Caco-2 (cell line): Measurements from ENCODE around the gene LMO2. TPM values are rescaled to one million over a fixed set of nuclear protein-coding genes. Genes with fewer than 3 reads are reported as not detected.

Source experiments
- BruUV-seq: library from RNA; stranded (reverse); fragments of 400-500 nt; replicated peaks from 2 replicates; lab custom pipeline; 2021; lab: Mats Ljungman, UMichigan
- CTCF ChIA-PET: fragments of 300-600 bp; sonication (Branson Sonifier 250); formaldehyde crosslinking; loops from one replicate; lab custom pipeline; 2022; ENCODE audit warnings: antibody characterized with exemption; lab: Charles Lee
- POLR2A ChIA-PET: fragments of 300-600 bp; sonication (Branson Sonifier 250); formaldehyde crosslinking; loops from one replicate; lab custom pipeline; 2022; ENCODE audit warnings: antibody characterized with exemption; lab: Charles Lee
- DNase-seq, 2 experiments: peaks; one replicate each; pipeline versions ENCODE4 v3.0.0 to v3.0.0-alpha.2; 2020 to 2022
- H3K27me3 ChIP-seq: replicated peaks from 2 replicates; pipeline ENCODE4 v1.6.0; 2011; ENCODE audit warnings: low read length; ENCODE audit not compliant: control insufficient read depth, insufficient read depth
- H3K36me3 ChIP-seq: 2 replicates; pipeline ENCODE4 v1.5.1; 2011; ENCODE audit warnings: low read length; ENCODE audit not compliant: control insufficient read depth, insufficient read depth
- H3K4me1 ChIP-seq: fragments of 250-450 bp; sonication (Bioruptor Pico); 2 replicates; pipeline ENCODE4 v1.5.1; 2020; ENCODE audit warnings: mild to moderate bottlenecking
- H3K4me3 ChIP-seq: 2 replicates; pipeline ENCODE4 v1.5.1; 2011; ENCODE audit warnings: low read depth, mild to moderate bottlenecking, control low read depth, low read length
- H3K9me3 ChIP-seq: fragments of 250-450 bp; sonication (Bioruptor Pico); 2 replicates; pipeline ENCODE4 v1.5.1; 2020; ENCODE audit warnings: mild to moderate bottlenecking, moderate library complexity
- H3K27ac Mint-ChIP-seq: one replicate; pipeline ENCODE4 v1.8.0; 2022; ENCODE audit warnings: mixed read lengths; ENCODE audit not compliant: unreplicated experiment
- H3K27me3 Mint-ChIP-seq: one replicate; pipeline ENCODE4 v1.8.0; 2022; ENCODE audit warnings: mixed read lengths; ENCODE audit not compliant: insufficient read depth, unreplicated experiment
- H3K36me3 Mint-ChIP-seq: one replicate; pipeline ENCODE4 v1.8.0; 2022; ENCODE audit warnings: mild to moderate bottlenecking, mixed read lengths; ENCODE audit not compliant: insufficient read depth, unreplicated experiment
- H3K4me1 Mint-ChIP-seq: one replicate; pipeline ENCODE4 v1.8.0; 2022; ENCODE audit warnings: low read depth, mixed read lengths; ENCODE audit not compliant: unreplicated experiment
- H3K4me3 Mint-ChIP-seq: one replicate; pipeline ENCODE4 v1.8.0; 2022; ENCODE audit warnings: mild to moderate bottlenecking, moderate library complexity, mixed read lengths; ENCODE audit not compliant: unreplicated experiment
- H3K9me3 Mint-ChIP-seq: one replicate; pipeline ENCODE4 v1.8.0; 2022; ENCODE audit warnings: mixed read lengths; ENCODE audit not compliant: unreplicated experiment
- intact Hi-C: fragments of 100-400 bp; cut with micrococcal nuclease; formaldehyde crosslinking; loops from one replicate; pipeline ENCODE4 v1.10.0; 2022; ENCODE audit not compliant: unreplicated experiment
- total RNA-seq: library from RNA; stranded (reverse); gene quantifications from 2 replicates; pipeline ENCODE4 v1.2.3, GENCODE V29; 2022
- TF ChIP-seq, protein P1 (sequence below), 2 experiments: fragments of 200-600 bp in 1 of 2; IDR thresholded peaks; 1 replicate in 1 of 2; 2 replicates in 1 of 2; pipeline versions ENCODE4 v1.5.1 to v1.8.0; 2011 to 2022; ENCODE audit warnings: antibody characterized with exemption in 1 of 2, control low read depth in 1 of 2, inconsistent platforms in 1 of 2, low read depth in 1 of 2, low read length in 1 of 2, mild to moderate bottlenecking in 1 of 2, moderate library complexity in 1 of 2; ENCODE audit not compliant: insufficient read depth in 1 of 2, severe bottlenecking in 1 of 2, unreplicated experiment in 1 of 2

LMO2 gene
- total RNA-seq, 1 experiment from 2014 or later = 0.29 TPM

DNA sequence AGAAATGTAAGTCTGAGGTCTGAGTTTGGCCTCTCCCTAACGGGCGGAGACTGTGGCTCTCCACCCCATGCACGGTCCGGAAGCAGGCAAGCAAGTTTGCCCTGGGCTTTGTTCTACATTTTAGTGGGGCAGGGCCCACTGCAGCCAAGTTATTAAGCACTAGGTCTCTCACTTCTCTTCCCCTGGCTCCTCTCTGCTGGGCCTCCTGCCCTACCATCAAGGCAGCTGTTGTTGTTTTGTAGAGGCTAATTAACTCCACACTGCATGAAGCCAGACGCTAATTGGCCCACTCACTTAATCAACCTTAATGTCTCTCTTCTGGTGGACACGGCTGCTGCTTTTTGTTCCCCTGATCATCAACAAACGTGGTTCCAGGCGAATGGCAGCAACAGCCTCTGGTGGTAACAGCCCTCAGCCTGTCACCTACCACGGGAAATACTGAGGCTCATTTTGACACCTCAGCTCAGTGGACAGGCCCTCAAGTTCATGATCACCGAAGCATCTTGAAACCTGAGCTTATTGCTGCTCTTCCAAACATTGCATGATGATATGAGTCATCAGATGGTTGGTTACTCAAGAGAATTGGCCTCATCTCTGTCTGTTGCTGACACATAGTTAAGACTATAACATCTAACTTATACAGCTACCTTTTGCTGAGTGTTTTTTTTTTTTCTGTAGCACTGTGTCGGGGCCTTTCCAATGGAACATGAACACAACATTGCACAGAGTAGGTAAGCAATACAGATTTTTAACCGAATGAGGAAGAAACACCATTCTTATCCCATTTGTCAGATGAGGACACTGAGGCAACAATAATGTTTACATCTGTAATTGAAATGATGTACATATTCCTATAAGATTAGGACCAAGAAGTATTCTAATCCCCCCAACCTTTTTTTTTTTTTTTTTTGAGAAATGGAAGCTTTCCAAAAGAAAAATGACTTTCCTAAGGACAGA is 20.8 kb upstream of the LMO2 start:
- ChIA-PET CTCF (no interaction called here), POLR2A (no interaction called here)
- intact Hi-C loops = no loop called here
- Mint-ChIP-seq H3K4me3 (no peak overlapping the region), H3K27me3 (peaks cover 14% of the 10 kb centered on the region), H3K9me3 (peaks cover 9% of the 10 kb centered on the region), H3K4me1 (no peaks in the 10 kb centered on the region), H3K36me3 (no peaks in the 10 kb centered on the region), H3K27ac (no peak overlapping the region)
- TF ChIP-seq, protein P1, sequence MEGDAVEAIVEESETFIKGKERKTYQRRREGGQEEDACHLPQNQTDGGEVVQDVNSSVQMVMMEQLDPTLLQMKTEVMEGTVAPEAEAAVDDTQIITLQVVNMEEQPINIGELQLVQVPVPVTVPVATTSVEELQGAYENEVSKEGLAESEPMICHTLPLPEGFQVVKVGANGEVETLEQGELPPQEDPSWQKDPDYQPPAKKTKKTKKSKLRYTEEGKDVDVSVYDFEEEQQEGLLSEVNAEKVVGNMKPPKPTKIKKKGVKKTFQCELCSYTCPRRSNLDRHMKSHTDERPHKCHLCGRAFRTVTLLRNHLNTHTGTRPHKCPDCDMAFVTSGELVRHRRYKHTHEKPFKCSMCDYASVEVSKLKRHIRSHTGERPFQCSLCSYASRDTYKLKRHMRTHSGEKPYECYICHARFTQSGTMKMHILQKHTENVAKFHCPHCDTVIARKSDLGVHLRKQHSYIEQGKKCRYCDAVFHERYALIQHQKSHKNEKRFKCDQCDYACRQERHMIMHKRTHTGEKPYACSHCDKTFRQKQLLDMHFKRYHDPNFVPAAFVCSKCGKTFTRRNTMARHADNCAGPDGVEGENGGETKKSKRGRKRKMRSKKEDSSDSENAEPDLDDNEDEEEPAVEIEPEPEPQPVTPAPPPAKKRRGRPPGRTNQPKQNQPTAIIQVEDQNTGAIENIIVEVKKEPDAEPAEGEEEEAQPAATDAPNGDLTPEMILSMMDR (IDR thresholded peaks at IDR 0.05; ENCODE audit: insufficient read depth in 1 of 2, low read depth in 1 of 2, low read length in 1 of 2, severe bottlenecking in 1 of 2, unreplicated experiment in 1 of 2) = no peak
- H3K27me3 ChIP-seq = no peaks in the 10 kb centered on the region
- DNase-seq = no peak
- H3K4me1 ChIP-seq = no peaks in the 10 kb centered on the region
- no peaks in the 10 kb centered on the region for H3K36me3 ChIP-seq
- H3K4me3 ChIP-seq = no peak overlapping the region
- BruUV-seq = no TSS peak
- no peaks in the 10 kb centered on the region for H3K9me3 ChIP-seq

GRCh38 chr11:33910958-33911339 is 19.1 kb upstream of the LMO2 start:
- no TSS peak for BruUV-seq
- Histone ChIP-seq H3K4me1 (no peaks in the 10 kb centered on the region), H3K4me3 (no peak overlapping the region), H3K27me3 (no peaks in the 10 kb centered on the region), H3K36me3 (no peaks in the 10 kb centered on the region), H3K9me3 (no peaks in the 10 kb centered on the region)
- intact Hi-C loops = no loop called here
- DNase-seq = no peak
- Mint-ChIP-seq H3K4me1 (no peaks in the 10 kb centered on the region), H3K9me3 (peaks cover 9% of the 10 kb centered on the region), H3K4me3 (no peak overlapping the region), H3K36me3 (no peaks in the 10 kb centered on the region), H3K27ac (no peak overlapping the region), H3K27me3 (peaks cover 7% of the 10 kb centered on the region)
- ChIA-PET POLR2A (no interaction called here), CTCF (no interaction called here)
- TF ChIP-seq, protein P1 (IDR thresholded peaks at IDR 0.05; ENCODE audit: insufficient read depth in 1 of 2, low read depth in 1 of 2, low read length in 1 of 2, severe bottlenecking in 1 of 2, unreplicated experiment in 1 of 2) = no peak

GRCh38 chr11:33910296-33910957 is 18.6 kb upstream of the LMO2 start:
- DNase-seq = no peak
- no peaks in the 10 kb centered on the region for H3K36me3 Mint-ChIP-seq
- no peak overlapping the region for H3K4me3 Mint-ChIP-seq
- H3K36me3 ChIP-seq = no peaks in the 10 kb centered on the region
- no TSS peak for BruUV-seq
- no peaks in the 10 kb centered on the region for H3K4me1 Mint-ChIP-seq
- H3K27me3 ChIP-seq = no peaks in the 10 kb centered on the region
- ChIA-PET POLR2A (no interaction called here), CTCF (no interaction called here)
- TF ChIP-seq, protein P1 (IDR thresholded peaks at IDR 0.05; ENCODE audit: insufficient read depth in 1 of 2, low read depth in 1 of 2, low read length in 1 of 2, severe bottlenecking in 1 of 2, unreplicated experiment in 1 of 2) = no peak
- H3K9me3 ChIP-seq = no peaks in the 10 kb centered on the region
- H3K27me3 Mint-ChIP-seq = peaks cover 3% of the 10 kb centered on the region
- H3K9me3 Mint-ChIP-seq = peaks cover 9% of the 10 kb centered on the region
- intact Hi-C loops = no loop called here
- no peak overlapping the region for H3K27ac Mint-ChIP-seq
- H3K4me3 ChIP-seq = no peak overlapping the region
- no peaks in the 10 kb centered on the region for H3K4me1 ChIP-seq
